ENCODE measurements around the gene TRDN.

DNA sequence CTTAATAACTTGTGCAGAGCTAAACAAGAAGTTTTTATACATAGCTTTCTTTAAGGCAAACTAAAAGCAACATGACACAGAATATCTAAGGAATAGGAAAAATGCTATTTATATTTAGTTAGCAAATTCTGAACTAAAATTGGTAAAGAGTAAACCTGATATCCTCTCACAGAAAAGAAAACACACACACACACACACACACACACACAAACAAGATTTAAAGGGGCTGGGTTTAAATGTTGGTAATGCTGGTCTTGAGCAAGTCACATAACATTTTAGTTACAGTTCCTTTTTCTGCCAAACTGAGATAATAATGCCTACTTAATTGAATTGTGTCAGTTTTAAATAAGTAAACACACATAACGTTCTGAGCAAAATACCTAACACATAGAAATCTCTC, 1.6 kb downstream of the TRDN start:
- TF ChIP-seq, protein P1, sequence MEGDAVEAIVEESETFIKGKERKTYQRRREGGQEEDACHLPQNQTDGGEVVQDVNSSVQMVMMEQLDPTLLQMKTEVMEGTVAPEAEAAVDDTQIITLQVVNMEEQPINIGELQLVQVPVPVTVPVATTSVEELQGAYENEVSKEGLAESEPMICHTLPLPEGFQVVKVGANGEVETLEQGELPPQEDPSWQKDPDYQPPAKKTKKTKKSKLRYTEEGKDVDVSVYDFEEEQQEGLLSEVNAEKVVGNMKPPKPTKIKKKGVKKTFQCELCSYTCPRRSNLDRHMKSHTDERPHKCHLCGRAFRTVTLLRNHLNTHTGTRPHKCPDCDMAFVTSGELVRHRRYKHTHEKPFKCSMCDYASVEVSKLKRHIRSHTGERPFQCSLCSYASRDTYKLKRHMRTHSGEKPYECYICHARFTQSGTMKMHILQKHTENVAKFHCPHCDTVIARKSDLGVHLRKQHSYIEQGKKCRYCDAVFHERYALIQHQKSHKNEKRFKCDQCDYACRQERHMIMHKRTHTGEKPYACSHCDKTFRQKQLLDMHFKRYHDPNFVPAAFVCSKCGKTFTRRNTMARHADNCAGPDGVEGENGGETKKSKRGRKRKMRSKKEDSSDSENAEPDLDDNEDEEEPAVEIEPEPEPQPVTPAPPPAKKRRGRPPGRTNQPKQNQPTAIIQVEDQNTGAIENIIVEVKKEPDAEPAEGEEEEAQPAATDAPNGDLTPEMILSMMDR (IDR thresholded peaks at IDR 0.05), result no peak
- TF ChIP-seq POLR2A (IDR thresholded peaks at IDR 0.05), result no peak
